ENCODE results near the gene WDFY3.

Gene WDFY3

DNA sequence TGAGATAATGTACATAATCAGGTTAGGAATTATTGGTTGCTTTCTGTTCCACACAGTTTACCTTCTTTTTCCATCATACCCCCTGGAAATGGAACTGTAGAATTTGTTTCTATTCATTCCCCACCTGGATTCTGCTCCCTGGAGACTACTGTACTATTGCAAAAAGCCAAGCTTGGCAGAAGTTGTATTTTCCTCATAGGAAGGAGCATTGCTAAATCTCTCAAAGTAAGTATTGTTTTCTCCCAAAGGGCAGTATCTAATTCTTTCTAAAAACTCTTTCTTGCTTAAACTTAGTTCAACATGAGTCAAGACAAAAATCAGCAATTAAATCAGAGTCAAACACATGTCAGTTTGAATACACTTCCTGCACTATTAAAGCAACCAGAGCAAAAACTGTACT lies 247.4 kb downstream of the WDFY3 start:
- no peaks in the 10 kb centered on the region for H4K20me1 ChIP-seq (ENCODE audit: insufficient read depth)
- no peak overlapping the region for H3K9ac ChIP-seq
- no peaks in the 10 kb centered on the region for H3K36me3 ChIP-seq (ENCODE audit: insufficient read depth)
- H3K4me1 ChIP-seq (ENCODE audit: low read depth, poor library complexity, severe bottlenecking) = no peaks in the 10 kb centered on the region
- no peak overlapping the region for H3K4me2 ChIP-seq
- no peaks in the 10 kb centered on the region for H3K79me2 ChIP-seq (ENCODE audit: insufficient read depth, low read depth)
- no peaks in the 10 kb centered on the region; the same call in 1 of the 2 replicates for H3K27me3 ChIP-seq (ENCODE audit: insufficient read depth, low read depth)
- no peak overlapping the region for H2AFZ ChIP-seq (ENCODE audit: low read depth)
- H3K4me3 ChIP-seq (IDR thresholded peaks at IDR 0.05; ENCODE audit: insufficient read depth, low read depth, low read length) = no peak overlapping the region
- TF ChIP-seq, protein P1, sequence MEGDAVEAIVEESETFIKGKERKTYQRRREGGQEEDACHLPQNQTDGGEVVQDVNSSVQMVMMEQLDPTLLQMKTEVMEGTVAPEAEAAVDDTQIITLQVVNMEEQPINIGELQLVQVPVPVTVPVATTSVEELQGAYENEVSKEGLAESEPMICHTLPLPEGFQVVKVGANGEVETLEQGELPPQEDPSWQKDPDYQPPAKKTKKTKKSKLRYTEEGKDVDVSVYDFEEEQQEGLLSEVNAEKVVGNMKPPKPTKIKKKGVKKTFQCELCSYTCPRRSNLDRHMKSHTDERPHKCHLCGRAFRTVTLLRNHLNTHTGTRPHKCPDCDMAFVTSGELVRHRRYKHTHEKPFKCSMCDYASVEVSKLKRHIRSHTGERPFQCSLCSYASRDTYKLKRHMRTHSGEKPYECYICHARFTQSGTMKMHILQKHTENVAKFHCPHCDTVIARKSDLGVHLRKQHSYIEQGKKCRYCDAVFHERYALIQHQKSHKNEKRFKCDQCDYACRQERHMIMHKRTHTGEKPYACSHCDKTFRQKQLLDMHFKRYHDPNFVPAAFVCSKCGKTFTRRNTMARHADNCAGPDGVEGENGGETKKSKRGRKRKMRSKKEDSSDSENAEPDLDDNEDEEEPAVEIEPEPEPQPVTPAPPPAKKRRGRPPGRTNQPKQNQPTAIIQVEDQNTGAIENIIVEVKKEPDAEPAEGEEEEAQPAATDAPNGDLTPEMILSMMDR (conservative IDR thresholded peaks at IDR 0.05; ENCODE audit: low read depth, low read length) = no peak
- H3K27ac ChIP-seq = no peak overlapping the region

DNA sequence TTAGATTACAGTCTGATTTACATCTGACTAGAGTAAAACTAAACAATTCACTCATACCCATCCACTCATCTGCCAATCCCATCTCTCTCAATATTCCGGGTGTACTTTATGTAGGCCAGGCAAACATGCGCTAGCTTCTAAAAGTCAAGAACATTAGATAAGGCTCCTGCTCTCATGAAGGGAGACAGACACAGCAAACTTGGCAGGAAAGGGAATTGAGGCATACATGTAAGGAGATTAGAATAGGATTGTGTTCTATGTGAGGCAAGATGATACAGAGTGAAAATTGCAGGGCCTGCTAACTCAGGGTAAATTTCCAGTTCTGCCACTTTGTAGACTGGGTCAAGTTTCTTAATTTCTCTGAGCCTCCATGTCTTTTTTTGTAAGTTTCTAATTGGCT lies 247.8 kb downstream of the WDFY3 start:
- Histone ChIP-seq H4K20me1 (ENCODE audit: insufficient read depth) (no peaks in the 10 kb centered on the region), H3K27ac (no peak overlapping the region), H2AFZ (ENCODE audit: low read depth) (no peak overlapping the region), H3K4me2 (no peak overlapping the region), H3K9ac (no peak overlapping the region), H3K4me1 (ENCODE audit: low read depth, poor library complexity, severe bottlenecking) (no peaks in the 10 kb centered on the region), H3K79me2 (ENCODE audit: insufficient read depth, low read depth) (no peaks in the 10 kb centered on the region), H3K36me3 (ENCODE audit: insufficient read depth) (no peaks in the 10 kb centered on the region), H3K27me3 (ENCODE audit: insufficient read depth, low read depth) (no peaks in the 10 kb centered on the region; the same call in 1 of the 2 replicates), H3K4me3 (IDR thresholded peaks at IDR 0.05; ENCODE audit: insufficient read depth, low read depth, low read length) (no peak overlapping the region)
- TF ChIP-seq, protein P1 (conservative IDR thresholded peaks at IDR 0.05; ENCODE audit: low read depth, low read length) = no peak

DNA sequence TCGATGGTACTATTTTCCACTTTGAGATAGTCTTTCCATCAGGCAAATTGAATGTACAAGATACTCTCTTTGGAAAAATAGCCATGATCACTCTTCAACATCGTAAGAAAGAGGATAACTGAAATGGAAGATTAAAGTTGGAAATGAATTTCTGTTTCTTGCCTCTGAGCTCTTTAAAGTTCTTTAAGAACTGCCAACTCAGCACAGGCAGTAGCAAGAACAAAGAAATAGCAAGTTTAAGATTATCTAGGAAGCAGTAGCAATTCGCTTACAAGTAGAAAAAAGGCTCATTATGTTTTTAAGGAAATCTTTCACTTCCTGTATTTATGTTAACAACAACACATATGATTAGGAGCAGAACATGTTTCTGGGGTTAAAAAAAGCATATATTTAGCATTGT lies 255.9 kb downstream of the WDFY3 start:
- Histone ChIP-seq H3K9ac (no peak overlapping the region), H3K79me2 (ENCODE audit: insufficient read depth, low read depth) (no peaks in the 10 kb centered on the region), H3K4me2 (no peak overlapping the region), H3K4me3 (IDR thresholded peaks at IDR 0.05; ENCODE audit: insufficient read depth, low read depth, low read length) (no peak overlapping the region), H3K27me3 (ENCODE audit: insufficient read depth, low read depth) (no peaks in the 10 kb centered on the region; the same call in 1 of the 2 replicates), H3K27ac (no peak overlapping the region), H3K4me1 (ENCODE audit: low read depth, poor library complexity, severe bottlenecking) (peaks cover 4% of the 10 kb centered on the region), H4K20me1 (ENCODE audit: insufficient read depth) (no peaks in the 10 kb centered on the region), H3K36me3 (ENCODE audit: insufficient read depth) (no peaks in the 10 kb centered on the region), H2AFZ (ENCODE audit: low read depth) (no peak overlapping the region)
- TF ChIP-seq, protein P1 (conservative IDR thresholded peaks at IDR 0.05; ENCODE audit: low read depth, low read length) = no peak

DNA sequence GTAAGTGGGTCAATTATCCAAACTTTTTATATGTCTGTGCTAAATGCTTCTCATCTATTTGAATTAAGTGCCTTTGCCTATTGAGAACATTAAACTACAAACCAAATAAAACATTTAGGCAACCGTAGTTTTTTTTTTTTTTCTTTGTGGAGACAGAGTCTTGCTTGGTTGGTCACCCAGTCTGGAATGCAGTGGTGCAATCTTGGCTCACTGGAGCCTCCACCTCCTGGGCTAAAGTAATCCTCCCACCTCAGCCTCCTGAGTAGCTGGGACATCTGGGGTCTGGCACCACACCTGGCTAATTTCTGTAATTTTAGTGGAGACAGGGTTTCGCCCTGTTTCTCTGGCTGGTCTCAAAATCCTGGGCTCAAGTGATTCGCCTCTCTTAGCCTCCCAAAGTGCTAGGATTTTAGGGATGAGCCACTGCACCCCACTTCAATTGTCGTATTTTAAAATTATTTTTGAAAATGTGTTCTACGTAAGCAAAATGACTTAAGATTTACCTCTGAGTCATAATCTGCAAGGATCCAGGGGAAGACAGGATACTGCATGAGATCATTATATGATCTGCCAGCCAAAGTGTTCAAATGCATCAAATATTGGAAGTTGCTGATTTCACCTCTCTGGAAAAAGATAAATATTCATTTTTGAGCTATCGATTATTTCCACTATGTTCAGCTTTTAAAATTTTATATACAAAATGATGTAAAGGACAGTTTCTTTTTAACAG lies 257.9 kb downstream of the WDFY3 start:
- TF ChIP-seq, protein P1 (conservative IDR thresholded peaks at IDR 0.05; ENCODE audit: low read depth, low read length) = no peak
- H3K27ac ChIP-seq = no peak overlapping the region
- no peak overlapping the region for H2AFZ ChIP-seq (ENCODE audit: low read depth)
- no peaks in the 10 kb centered on the region for H3K27me3 ChIP-seq (ENCODE audit: insufficient read depth, low read depth)
- no peaks in the 10 kb centered on the region for H3K79me2 ChIP-seq (ENCODE audit: insufficient read depth, low read depth)
- H3K4me1 ChIP-seq (ENCODE audit: low read depth, poor library complexity, severe bottlenecking) = peaks cover 4% of the 10 kb centered on the region
- H3K36me3 ChIP-seq (ENCODE audit: insufficient read depth) = no peaks in the 10 kb centered on the region
- H3K9ac ChIP-seq = no peak overlapping the region
- H3K4me2 ChIP-seq = no peak overlapping the region
- H4K20me1 ChIP-seq (ENCODE audit: insufficient read depth) = no peaks in the 10 kb centered on the region
- no peak overlapping the region for H3K4me3 ChIP-seq (IDR thresholded peaks at IDR 0.05; ENCODE audit: insufficient read depth, low read depth, low read length)

All from KMS-11 (cell line).